ENCODE results near the gene GRID2. TPM values are rescaled to one million over a fixed set of nuclear protein-coding genes. Genes with fewer than 3 reads are reported as not detected.

Gene GRID2
- total RNA-seq, 2 donors from 2014 or later: not detected

- H3K9ac ChIP-seq (ENCODE audit: low read depth in 2 of 2, low read length in 2 of 2): no peak overlapping the region
- no peaks in the 10 kb centered on the region for H3K4me1 ChIP-seq
- DNase-seq: no peak
- no peak overlapping the region for H3K4me3 ChIP-seq
- intact Hi-C loops (cut with DNase I): no loop called here
- H3K27me3 ChIP-seq: no peaks in the 10 kb centered on the region
- no peak for TF ChIP-seq CTCF (IDR thresholded peaks at IDR 0.05)
- no peaks in the 10 kb centered on the region for H3K36me3 ChIP-seq
- no peaks in the 10 kb centered on the region for H3K9me3 ChIP-seq
- H3K27ac ChIP-seq: no peak overlapping the region
Observed at GRCh38 chr4:93018806-93019205, 715.0 kb downstream of the GRID2 start.

DNA sequence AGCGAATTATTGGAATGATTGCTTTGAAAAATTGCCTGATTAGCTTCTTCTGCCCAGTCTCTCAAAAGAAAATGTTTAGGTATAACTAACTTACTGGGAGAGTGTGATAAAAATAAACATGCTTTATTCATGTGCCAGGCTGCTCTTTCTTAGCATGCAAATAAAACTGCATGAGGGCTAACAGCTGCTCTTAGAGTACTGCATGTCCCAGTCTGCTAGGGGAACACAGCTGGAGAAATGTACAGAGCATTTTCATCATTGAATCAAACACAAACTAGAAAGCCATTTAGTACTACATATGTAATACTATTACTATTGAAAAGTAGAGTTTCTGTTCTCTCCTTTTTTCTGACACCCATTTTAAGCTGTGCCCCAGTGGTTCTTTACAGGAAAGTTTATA, 726.0 kb downstream of the GRID2 start:
- no peaks in the 10 kb centered on the region for H3K36me3 ChIP-seq
- no peak overlapping the region for H3K27ac ChIP-seq
- no peak overlapping the region for H3K4me3 ChIP-seq
- no peaks in the 10 kb centered on the region for H3K4me1 ChIP-seq
- no peak for TF ChIP-seq CTCF (IDR thresholded peaks at IDR 0.05)
- no peaks in the 10 kb centered on the region for H3K27me3 ChIP-seq
- intact Hi-C loops (cut with DNase I): no loop called here
- no peak for DNase-seq
- no peaks in the 10 kb centered on the region for H3K9me3 ChIP-seq
- no peak overlapping the region for H3K9ac ChIP-seq (ENCODE audit: low read depth in 2 of 2, low read length in 2 of 2)

GRCh38 chr4:93030670-93031069, 726.9 kb downstream of the GRID2 start:
- Histone ChIP-seq H3K9ac (ENCODE audit: low read depth in 2 of 2, low read length in 2 of 2) (no peak overlapping the region), H3K4me3 (no peak overlapping the region), H3K27me3 (no peaks in the 10 kb centered on the region), H3K36me3 (no peaks in the 10 kb centered on the region), H3K4me1 (no peaks in the 10 kb centered on the region), H3K9me3 (no peaks in the 10 kb centered on the region), H3K27ac (no peak overlapping the region)
- DNase-seq: no peak
- no peak for TF ChIP-seq CTCF (IDR thresholded peaks at IDR 0.05)
- intact Hi-C loops (cut with DNase I): no loop called here

- no peak overlapping the region for H3K4me3 ChIP-seq
- H3K27me3 ChIP-seq: no peaks in the 10 kb centered on the region
- no peak for DNase-seq
- no peak overlapping the region for H3K27ac ChIP-seq
- intact Hi-C loops (cut with DNase I): no loop called here
- TF ChIP-seq CTCF (IDR thresholded peaks at IDR 0.05): no peak
- H3K4me1 ChIP-seq: no peaks in the 10 kb centered on the region
- H3K9ac ChIP-seq (ENCODE audit: low read depth in 2 of 2, low read length in 2 of 2): no peak overlapping the region
- H3K36me3 ChIP-seq: no peaks in the 10 kb centered on the region
- H3K9me3 ChIP-seq: no peaks in the 10 kb centered on the region
Observed at GRCh38 chr4:93031431-93032098, 727.8 kb downstream of the GRID2 start.

- TF ChIP-seq CTCF (IDR thresholded peaks at IDR 0.05): no peak
- intact Hi-C loops (cut with DNase I): no loop called here
- H3K4me3 ChIP-seq: no peak overlapping the region
Observed at GRCh38 chr4:93042746-93043145, 739.0 kb downstream of the GRID2 start.

More at GRCh38 chr4:93042746-93043145, 739.0 kb downstream of the GRID2 start:
- Histone ChIP-seq H3K9me3 (no peaks in the 10 kb centered on the region), H3K9ac (ENCODE audit: low read depth in 2 of 2, low read length in 2 of 2) (no peak overlapping the region), H3K4me1 (no peaks in the 10 kb centered on the region), H3K36me3 (no peaks in the 10 kb centered on the region), H3K27ac (no peak overlapping the region), H3K27me3 (no peaks in the 10 kb centered on the region)
- DNase-seq: no peak
